Measurements from ENCODE around the gene SLC9A1. TPM values are rescaled to one million over a fixed set of nuclear protein-coding genes. Genes with fewer than 3 reads are reported as not detected.

SLC9A1 gene
- total and polyA plus RNA-seq, 10 of the 15 experiments (the other 5 are each of a cell fraction or from before 2014, with no cell fraction given), result 0.87 to 21.4 (median 4.3) TPM

DNA sequence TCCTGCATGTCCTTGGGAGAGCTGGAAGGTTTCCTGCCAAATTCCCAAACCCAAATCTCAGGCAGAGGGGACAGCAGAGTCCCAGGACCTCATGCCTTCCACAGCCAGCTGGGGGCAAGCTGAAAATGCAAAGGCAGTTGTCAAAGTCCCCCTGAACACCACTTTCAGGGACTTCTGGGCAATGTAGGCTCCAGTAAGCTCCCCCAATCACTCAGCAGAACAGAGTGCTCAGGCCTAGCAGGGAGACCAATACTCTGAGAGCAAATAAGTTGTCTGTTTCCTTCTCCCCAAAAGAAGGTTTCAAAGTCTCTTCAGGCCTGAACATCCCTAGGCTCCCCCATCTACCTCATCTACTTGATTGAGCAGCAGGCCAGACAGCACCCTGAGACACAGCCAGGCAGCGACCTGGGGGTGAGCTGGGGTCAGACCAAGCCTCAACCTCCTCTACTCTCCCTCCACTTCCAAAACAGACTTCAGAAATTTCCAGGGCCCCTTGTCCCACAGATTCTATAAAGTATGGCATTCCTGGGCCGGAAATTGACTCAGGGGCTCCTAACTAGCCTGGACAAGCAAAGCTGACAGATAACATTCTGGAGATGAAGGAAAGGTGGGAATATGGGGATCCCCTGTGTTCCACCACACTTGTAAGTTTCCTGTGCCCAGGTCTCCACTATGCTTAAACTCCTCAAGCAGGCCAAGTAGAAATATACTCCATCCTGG lies 1.9 kb downstream of the SLC9A1 start:
- ATAC-seq, result peak; percentile 7
- no peak for DNase-seq (ENCODE audit: low read depth, low spot score)
- BruUV-seq (replicated peaks), result no TSS peak
- peak overlapping the region; percentile 82 for H3K4me3 ChIP-seq
- intact Hi-C loops (cut with micrococcal nuclease; ENCODE audit: unreplicated experiment) (loop anchor here (5.0 to 10.0 kb wide), 2 partner anchors 41 to 1298 kb away; partner anchors contain the start of gene AUNIP), in situ Hi-C loops (cut with MboI) (no loop called here)
- peak overlapping the region; percentile 13 for H3K27ac ChIP-seq (ENCODE audit: control insufficient read depth, insufficient read depth)
- TF ChIP-seq GABPA (IDR thresholded peaks at IDR 0.05; ENCODE audit: low read depth) (no peak), SMC3 (IDR thresholded peaks at IDR 0.05; ENCODE audit: borderline replicate concordance, low read length) (no peak), CHD2 (IDR thresholded peaks at IDR 0.05; ENCODE audit: borderline replicate concordance, low read depth, low read length) (no peak), POLR2AphosphoS5 (IDR thresholded peaks at IDR 0.05; ENCODE audit: low read length) (no peak), GATAD2B (conservative IDR thresholded peaks at IDR 0.05; ENCODE audit: low read depth) (no peak), KDM1A (IDR thresholded peaks at IDR 0.05; ENCODE audit: borderline replicate concordance) (no peak), SUPT20H (IDR thresholded peaks at IDR 0.05; ENCODE audit: borderline replicate concordance, control insufficient read depth, low read depth, low read length) (no peak), NBN (IDR thresholded peaks at IDR 0.05) (no peak), KLF5 (IDR thresholded peaks at IDR 0.05; ENCODE audit: partially characterized antibody) (no peak), PAX5 (IDR thresholded peaks at IDR 0.05; ENCODE audit: borderline replicate concordance, low read depth, low read length) (no peak), RUNX3 (IDR thresholded peaks at IDR 0.05; ENCODE audit: low read length) (no peak), ETV6 (conservative IDR thresholded peaks at IDR 0.05 in 1 of 2, IDR thresholded peaks at IDR 0.05 in 1 of 2; ENCODE audit: borderline replicate concordance in 1 of 2, low read depth in 1 of 2) (no peak), SMAD1 (IDR thresholded peaks at IDR 0.05; ENCODE audit: low read depth, partially characterized antibody) (no peak), RCOR1 (conservative IDR thresholded peaks at IDR 0.05; ENCODE audit: low read depth, low read length) (no peak), YY1 (IDR thresholded peaks at IDR 0.05; ENCODE audit: low read depth, low read length) (no peak), RAD51 (IDR thresholded peaks at IDR 0.05) (no peak)
- TF ChIP-seq, protein P1, sequence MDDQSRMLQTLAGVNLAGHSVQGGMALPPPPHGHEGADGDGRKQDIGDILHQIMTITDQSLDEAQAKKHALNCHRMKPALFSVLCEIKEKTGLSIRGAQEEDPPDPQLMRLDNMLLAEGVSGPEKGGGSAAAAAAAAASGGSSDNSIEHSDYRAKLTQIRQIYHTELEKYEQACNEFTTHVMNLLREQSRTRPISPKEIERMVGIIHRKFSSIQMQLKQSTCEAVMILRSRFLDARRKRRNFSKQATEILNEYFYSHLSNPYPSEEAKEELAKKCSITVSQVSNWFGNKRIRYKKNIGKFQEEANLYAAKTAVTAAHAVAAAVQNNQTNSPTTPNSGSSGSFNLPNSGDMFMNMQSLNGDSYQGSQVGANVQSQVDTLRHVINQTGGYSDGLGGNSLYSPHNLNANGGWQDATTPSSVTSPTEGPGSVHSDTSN (IDR thresholded peaks at IDR 0.05; ENCODE audit: insufficient replicate concordance, low read depth, low read length), result no peak
- TF ChIP-seq, protein P2, sequence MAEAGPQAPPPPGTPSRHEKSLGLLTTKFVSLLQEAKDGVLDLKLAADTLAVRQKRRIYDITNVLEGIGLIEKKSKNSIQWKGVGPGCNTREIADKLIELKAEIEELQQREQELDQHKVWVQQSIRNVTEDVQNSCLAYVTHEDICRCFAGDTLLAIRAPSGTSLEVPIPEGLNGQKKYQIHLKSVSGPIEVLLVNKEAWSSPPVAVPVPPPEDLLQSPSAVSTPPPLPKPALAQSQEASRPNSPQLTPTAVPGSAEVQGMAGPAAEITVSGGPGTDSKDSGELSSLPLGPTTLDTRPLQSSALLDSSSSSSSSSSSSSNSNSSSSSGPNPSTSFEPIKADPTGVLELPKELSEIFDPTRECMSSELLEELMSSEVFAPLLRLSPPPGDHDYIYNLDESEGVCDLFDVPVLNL (IDR thresholded peaks at IDR 0.05; ENCODE audit: low read depth, low read length), result no peak
- TF ChIP-seq, protein P3, sequence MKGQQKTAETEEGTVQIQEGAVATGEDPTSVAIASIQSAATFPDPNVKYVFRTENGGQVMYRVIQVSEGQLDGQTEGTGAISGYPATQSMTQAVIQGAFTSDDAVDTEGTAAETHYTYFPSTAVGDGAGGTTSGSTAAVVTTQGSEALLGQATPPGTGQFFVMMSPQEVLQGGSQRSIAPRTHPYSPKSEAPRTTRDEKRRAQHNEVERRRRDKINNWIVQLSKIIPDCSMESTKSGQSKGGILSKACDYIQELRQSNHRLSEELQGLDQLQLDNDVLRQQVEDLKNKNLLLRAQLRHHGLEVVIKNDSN (IDR thresholded peaks at IDR 0.05; ENCODE audit: borderline replicate concordance, extremely low read length, insufficient read depth, low read depth, low read length), result no peak
- POLR2A ChIA-PET, result interaction anchor here (0.5 to 6.1 kb wide), 7 partner anchors 10 to 630 kb away, joined by 3 to 48 read pairs (median 6); no protein-coding TSS in a partner anchor
- WGBS (ENCODE audit: insufficient coverage, insufficient replicate concordance, low lambda C conversion rate, missing lambda C conversion rate), result 28% methylated on average over 2 of the region's 2 CpGs
- SMC1A ChIA-PET (ENCODE audit: uncharacterized antibody, unreplicated experiment), result interaction anchor here (0.8 to 4.7 kb wide), 13 partner anchors 9 to 174 kb away, joined by 3 to 30 read pairs (median 4); no protein-coding TSS in a partner anchor
- no peaks in the 10 kb centered on the region; the same call in 1 of the 2 replicates for H4K20me1 ChIP-seq (ENCODE audit: control insufficient read depth, insufficient read depth)
- peaks cover 41% of the 10 kb centered on the region for H3K79me2 ChIP-seq (ENCODE audit: control insufficient read depth, insufficient read depth, low read length)
- RAD21 ChIA-PET (ENCODE audit: unreplicated experiment), result interaction anchor here (0.7 to 4.0 kb wide), 9 partner anchors 8 to 107 kb away, joined by 3 to 35 read pairs (median 4); no protein-coding TSS in a partner anchor
- no peaks in the 10 kb centered on the region for H3K36me3 ChIP-seq (ENCODE audit: control insufficient read depth in 2 of 2, insufficient read depth in 2 of 2, low read length in 1 of 2)
- peak; percentile 13 for FAIRE-seq
- peak overlapping the region; percentile 94 for H3K4me2 ChIP-seq (ENCODE audit: control insufficient read depth, insufficient read depth)
- peaks cover 31% of the 10 kb centered on the region for H3K4me1 ChIP-seq (ENCODE audit: control insufficient read depth, insufficient read depth, low read length)
- no peak overlapping the region for H2AFZ ChIP-seq (ENCODE audit: control insufficient read depth, low read depth, low read length)
- CTCF ChIA-PET, result interaction anchor here (0.6 to 4.2 kb wide), 10 partner anchors 8 to 131 kb away, joined by 3 to 15 read pairs (median 4); no protein-coding TSS in a partner anchor
- peak overlapping the region; percentile 32 for H3K9ac ChIP-seq (ENCODE audit: control insufficient read depth, insufficient read depth, low read length)
- no peaks in the 10 kb centered on the region for H3K27me3 ChIP-seq (replicated peaks in 1 of 2; ENCODE audit: control insufficient read depth in 2 of 2, insufficient read depth in 2 of 2, low read length in 1 of 2)
- no peaks in the 10 kb centered on the region for H3K9me3 ChIP-seq (replicated peaks; ENCODE audit: control insufficient read depth, insufficient read depth, low read length)

Data from GM12878 (cell line).